RWPE1 (cell line): ENCODE measurements around the gene GPI.
"Not testable (repeated sequence)": the region's sequence is repeated elsewhere in the genome, so short reads cannot be mapped to it uniquely, and the experiment has no call there.

Source experiments
- CTCF ChIA-PET: fragments of 350-600 bp; sonication (Branson Sonifier 250); formaldehyde crosslinking; extraction: SDS; loops from one replicate; lab custom pipeline; 2021; lab: Yijun Ruan, JAX
- POLR2A ChIA-PET: fragments of 400-600 bp; formaldehyde crosslinking; extraction: SDS; loops from one replicate; lab custom pipeline; 2020; ENCODE audit warnings: antibody characterized with exemption; ENCODE audit not compliant: low non-redundant PET; lab: Yijun Ruan, JAX
- DNase-seq: peaks from one replicate; pipeline ENCODE4 v3.0.0; 2012; ENCODE audit warnings: low spot score
- H3K27ac ChIP-seq: fragments of 450-650 bp; 2 replicates; pipeline ENCODE4 v1.5.1; 2017
- TF ChIP-seq, protein P1 (sequence below): fragments of 450-650 bp; conservative IDR thresholded peaks from 2 replicates; pipeline ENCODE4 v1.5.1; 2017; ENCODE audit warnings: low read depth, mild to moderate bottlenecking

Gene GPI

GRCh38 chr19:34382471-34382870 is 17.5 kb downstream of the GPI start:
- ChIA-PET POLR2A (no interaction called here), CTCF (no interaction called here)
- TF ChIP-seq, protein P1, sequence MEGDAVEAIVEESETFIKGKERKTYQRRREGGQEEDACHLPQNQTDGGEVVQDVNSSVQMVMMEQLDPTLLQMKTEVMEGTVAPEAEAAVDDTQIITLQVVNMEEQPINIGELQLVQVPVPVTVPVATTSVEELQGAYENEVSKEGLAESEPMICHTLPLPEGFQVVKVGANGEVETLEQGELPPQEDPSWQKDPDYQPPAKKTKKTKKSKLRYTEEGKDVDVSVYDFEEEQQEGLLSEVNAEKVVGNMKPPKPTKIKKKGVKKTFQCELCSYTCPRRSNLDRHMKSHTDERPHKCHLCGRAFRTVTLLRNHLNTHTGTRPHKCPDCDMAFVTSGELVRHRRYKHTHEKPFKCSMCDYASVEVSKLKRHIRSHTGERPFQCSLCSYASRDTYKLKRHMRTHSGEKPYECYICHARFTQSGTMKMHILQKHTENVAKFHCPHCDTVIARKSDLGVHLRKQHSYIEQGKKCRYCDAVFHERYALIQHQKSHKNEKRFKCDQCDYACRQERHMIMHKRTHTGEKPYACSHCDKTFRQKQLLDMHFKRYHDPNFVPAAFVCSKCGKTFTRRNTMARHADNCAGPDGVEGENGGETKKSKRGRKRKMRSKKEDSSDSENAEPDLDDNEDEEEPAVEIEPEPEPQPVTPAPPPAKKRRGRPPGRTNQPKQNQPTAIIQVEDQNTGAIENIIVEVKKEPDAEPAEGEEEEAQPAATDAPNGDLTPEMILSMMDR = no peak
- H3K27ac ChIP-seq = no peak overlapping the region
- DNase-seq = no peak

DNA sequence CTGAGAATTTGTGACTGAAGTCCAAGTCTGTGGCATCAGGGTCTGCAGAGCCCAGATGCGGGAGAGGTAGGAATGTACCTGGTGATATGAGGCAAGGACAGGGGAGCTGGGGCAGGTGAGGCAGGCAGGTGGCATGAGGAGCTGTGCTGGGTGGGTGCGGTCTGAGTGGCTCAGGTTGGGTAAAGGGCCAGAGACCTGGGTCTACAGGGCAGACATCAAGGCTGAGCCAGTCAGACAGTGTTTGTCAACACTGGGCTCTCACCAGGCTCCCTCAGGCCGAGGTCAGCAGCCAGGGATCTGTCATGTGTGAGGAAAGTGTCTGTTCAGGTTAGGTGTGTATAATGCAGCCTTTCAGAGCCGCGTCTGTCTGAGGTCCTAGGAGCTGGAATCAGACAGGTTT is 18.6 kb downstream of the GPI start:
- ChIA-PET CTCF (no interaction called here), POLR2A (no interaction called here)
- no peak for DNase-seq
- TF ChIP-seq, protein P1 = no peak
- no peak overlapping the region for H3K27ac ChIP-seq

GRCh38 chr19:34386645-34387445 is 21.8 kb downstream of the GPI start:
- no peak overlapping the region for H3K27ac ChIP-seq
- ChIA-PET CTCF (no interaction called here), POLR2A (no interaction called here)
- TF ChIP-seq, protein P1 = no peak
- DNase-seq = no peak

DNA sequence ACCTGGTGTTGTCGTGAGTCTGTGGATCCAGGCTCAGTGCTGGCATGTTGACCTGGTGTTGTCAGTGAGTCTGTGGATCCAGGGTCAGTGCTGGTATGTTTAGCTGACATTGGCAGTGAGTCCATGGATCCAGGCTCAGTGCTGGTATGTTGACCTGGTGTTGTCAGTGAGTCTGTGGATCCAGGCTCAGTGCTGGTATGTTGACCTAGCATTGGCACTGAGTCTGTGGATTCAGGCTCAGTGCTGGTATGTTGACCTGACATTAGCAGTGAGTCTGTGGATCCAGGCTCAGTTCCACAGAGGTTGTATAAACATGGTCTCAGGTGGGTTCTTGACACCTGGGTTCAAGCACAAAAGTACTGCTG is 22.4 kb downstream of the GPI start:
- no peak for DNase-seq
- POLR2A ChIA-PET = no interaction called here
- TF ChIP-seq, protein P1 = no peak
- CTCF ChIA-PET = interaction anchor here (0.5 kb wide), 1 partner anchor 1288 kb away, joined by 4 read pairs; no protein-coding TSS in a partner anchor
- no peak overlapping the region for H3K27ac ChIP-seq

GRCh38 chr19:34388745-34389144 is 23.7 kb downstream of the GPI start:
- POLR2A ChIA-PET, CTCF ChIA-PET, DNase-seq, H3K27ac ChIP-seq: not testable (repeated sequence)

- H3K27ac ChIP-seq = no peak overlapping the region
- CTCF ChIA-PET = no interaction called here
- POLR2A ChIA-PET = no interaction called here
- DNase-seq = peak; percentile 31
- TF ChIP-seq, protein P1 = no peak
Observed at GRCh38 chr19:34391813-34392212, 26.8 kb downstream of the GPI start.

DNA sequence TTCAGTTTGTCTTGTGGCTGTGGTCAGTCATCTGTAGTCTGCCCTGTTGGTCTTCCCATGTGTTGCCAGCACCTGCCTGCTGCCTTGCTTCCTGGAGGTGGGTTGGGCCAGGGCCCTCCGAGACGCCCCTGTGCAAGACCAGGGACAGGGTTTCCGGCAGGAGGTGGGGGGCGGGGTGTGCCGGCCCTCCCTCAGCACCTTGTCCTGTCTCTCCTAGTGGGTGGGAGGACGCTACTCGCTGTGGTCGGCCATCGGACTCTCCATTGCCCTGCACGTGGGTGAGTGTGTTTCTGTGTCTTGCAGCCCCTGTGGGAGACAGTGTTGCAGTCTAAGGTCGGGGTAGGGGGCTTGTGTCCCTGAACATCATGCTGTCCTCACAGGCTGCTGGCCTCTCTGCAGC is 28.0 kb downstream of the GPI start:
- ChIA-PET POLR2A (no interaction called here), CTCF (no interaction called here)
- DNase-seq = no peak
- TF ChIP-seq, protein P1 = no peak
- no peak overlapping the region; the same call in 1 of the 2 replicates for H3K27ac ChIP-seq
